GM13977 (cell line): ENCODE measurements around the gene RAB6A.
"Not testable (repeated sequence)": the region's sequence is repeated elsewhere in the genome, so short reads cannot be mapped to it uniquely, and the experiment has no call there.

Source experiments
- DNase-seq: peaks from one replicate; pipeline ENCODE4 v3.0.0; 2012; ENCODE audit warnings: low spot score
- in situ Hi-C: fragments of 300-500 bp; cut with MboI; formaldehyde crosslinking; loops from one replicate; pipeline ENCODE4 v1.12.0; 2022; ENCODE audit warnings: low sequenced_read_pairs, low pct_unique_long_range_greater_than_20kb, mixed read lengths, inconsistent platforms; ENCODE audit not compliant: unreplicated experiment
- TF ChIP-seq, protein P1 (sequence below): IDR thresholded peaks from 2 replicates; pipeline ENCODE4 v1.5.1; 2012; ENCODE audit warnings: mild to moderate bottlenecking, control low read depth; ENCODE audit not compliant: insufficient read depth; ENCODE audit errors: extremely low read depth, missing control alignments

Gene RAB6A

GRCh38 chr11:73784734-73785133, 23.9 kb upstream of the RAB6A start:
- TF ChIP-seq, protein P1, sequence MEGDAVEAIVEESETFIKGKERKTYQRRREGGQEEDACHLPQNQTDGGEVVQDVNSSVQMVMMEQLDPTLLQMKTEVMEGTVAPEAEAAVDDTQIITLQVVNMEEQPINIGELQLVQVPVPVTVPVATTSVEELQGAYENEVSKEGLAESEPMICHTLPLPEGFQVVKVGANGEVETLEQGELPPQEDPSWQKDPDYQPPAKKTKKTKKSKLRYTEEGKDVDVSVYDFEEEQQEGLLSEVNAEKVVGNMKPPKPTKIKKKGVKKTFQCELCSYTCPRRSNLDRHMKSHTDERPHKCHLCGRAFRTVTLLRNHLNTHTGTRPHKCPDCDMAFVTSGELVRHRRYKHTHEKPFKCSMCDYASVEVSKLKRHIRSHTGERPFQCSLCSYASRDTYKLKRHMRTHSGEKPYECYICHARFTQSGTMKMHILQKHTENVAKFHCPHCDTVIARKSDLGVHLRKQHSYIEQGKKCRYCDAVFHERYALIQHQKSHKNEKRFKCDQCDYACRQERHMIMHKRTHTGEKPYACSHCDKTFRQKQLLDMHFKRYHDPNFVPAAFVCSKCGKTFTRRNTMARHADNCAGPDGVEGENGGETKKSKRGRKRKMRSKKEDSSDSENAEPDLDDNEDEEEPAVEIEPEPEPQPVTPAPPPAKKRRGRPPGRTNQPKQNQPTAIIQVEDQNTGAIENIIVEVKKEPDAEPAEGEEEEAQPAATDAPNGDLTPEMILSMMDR: no peak
- no peak for DNase-seq
- in situ Hi-C loops: no loop called here

- TF ChIP-seq, protein P1: no peak
- DNase-seq: no peak
- in situ Hi-C loops: no loop called here
Measured at GRCh38 chr11:73784080-73784634, 23.3 kb upstream of the RAB6A start.

- no peak for DNase-seq
- in situ Hi-C loops: no loop called here
- TF ChIP-seq, protein P1: no peak
Measured at GRCh38 chr11:73783483-73784020, 22.7 kb upstream of the RAB6A start.

- in situ Hi-C loops: no loop called here
- no peak for DNase-seq
- TF ChIP-seq, protein P1: no peak
Measured at GRCh38 chr11:73781303-73781702, 20.4 kb upstream of the RAB6A start.

DNA sequence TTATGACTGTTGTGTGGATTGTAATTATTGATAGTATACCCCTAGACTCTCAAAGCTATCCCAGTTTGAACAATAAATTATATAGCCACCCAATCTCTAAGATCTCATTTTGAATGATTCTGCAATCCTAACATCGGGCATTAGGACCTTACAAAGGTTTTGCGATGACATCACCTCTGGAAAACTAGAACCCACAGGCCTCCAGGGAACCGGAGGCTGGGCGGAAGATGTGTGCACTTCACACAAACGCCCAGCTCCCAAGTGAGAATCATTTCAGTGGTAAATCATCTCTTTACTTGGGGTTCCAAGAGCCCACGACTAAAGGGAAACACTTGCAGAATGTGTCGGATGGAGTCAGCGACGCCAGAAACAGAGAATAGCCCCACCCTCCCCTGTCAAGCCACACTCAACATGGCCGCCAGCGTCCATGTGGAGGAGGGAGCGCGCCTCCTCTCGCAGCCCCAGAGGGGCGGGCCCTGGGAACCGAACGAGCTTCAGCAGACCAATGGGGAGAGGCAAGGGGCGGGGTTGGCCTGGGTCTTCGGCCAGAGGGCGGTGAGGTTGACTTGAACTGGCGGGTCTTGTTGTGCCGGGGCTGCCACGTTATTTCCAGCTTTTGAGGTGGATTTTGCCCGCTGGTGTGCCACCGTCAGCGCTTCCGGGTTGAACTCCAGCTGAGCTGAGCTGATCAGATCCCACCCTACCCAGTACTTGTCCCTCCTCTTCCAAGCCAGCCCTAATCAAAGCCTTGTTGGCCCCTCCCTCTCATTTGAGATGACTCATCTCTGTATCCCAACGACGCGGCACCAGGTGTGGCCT, 18.4 kb upstream of the RAB6A start:
- DNase-seq: peak; percentile 94
- TF ChIP-seq, protein P1: no peak
- in situ Hi-C loops: no loop called here

DNA sequence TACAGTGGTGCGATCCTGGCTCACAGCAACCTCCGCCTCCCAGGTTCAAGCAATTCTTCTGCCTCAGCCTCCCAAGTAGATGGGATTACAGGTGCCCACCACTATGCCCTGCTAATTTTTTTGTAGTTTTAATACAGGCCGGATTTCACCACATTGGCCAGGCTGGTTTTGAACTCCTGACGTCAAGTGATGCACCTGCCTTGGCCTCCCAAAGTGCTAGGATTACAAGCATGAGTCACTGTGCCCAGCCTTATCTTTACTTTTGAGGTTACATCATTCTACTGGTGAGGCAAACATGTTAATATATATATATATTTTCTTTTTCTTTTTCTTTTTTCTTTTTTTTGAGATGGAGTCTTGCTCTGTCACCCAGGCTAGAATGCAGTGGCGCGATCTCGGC, 9.9 kb upstream of the RAB6A start:
- DNase-seq, in situ Hi-C loops: not testable (repeated sequence)

- in situ Hi-C loops: no loop called here
- TF ChIP-seq, protein P1: no peak
- no peak for DNase-seq
Measured at GRCh38 chr11:73766763-73767162, 5.9 kb upstream of the RAB6A start.
